ENCODE results near the gene GRIP2.

The GRIP2 gene

DNA sequence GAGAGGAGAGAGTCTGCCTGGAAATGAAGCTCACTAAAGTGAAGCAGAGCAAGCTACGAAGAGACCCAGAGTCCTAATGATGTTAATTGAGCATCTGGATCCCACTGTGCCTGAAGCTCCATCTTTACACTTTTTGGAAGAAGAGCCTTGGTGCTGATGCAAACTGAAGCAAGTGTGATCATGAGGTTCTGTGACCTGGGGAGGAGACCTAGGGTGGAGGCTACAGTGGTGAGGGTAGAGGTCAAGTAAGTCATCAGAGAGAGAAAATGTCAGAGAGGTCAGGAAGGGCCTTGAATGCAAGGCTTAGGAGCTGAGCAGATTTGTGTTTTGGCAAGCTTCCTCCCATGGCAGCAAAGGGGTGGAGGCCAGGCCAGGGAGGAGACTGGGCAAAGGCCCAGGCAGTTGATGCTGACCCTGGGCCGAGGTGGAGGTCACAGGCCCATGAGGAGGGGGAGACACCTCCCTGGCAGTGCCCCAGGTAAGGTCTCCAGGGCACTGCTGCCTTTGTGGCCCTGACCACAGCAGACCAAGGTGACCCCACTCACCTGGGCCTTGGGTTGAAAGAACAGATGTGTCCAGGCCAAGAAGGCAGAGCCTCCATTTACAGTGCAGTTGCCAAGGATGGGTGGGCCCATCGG lies 1.6 kb downstream of the GRIP2 start:
- Histone ChIP-seq H3K9me3 (ENCODE audit: insufficient read depth, low read length) (no peaks in the 10 kb centered on the region), H2AFZ (ENCODE audit: low read depth, low read length, severe bottlenecking) (no peak overlapping the region), H3K9me2 (replicated peaks; ENCODE audit: insufficient read depth, low read length) (no peaks in the 10 kb centered on the region), H3K27ac (ENCODE audit: low read depth, low read length) (no peak overlapping the region), H3K9ac (ENCODE audit: low read length) (no peak overlapping the region), H4K20me1 (ENCODE audit: low read depth, low read length) (no peaks in the 10 kb centered on the region), H3F3A (ENCODE audit: insufficient read depth) (no peaks in the 10 kb centered on the region), H3K4me3 (ENCODE audit: insufficient read depth, low read length, poor library complexity, severe bottlenecking) (no peak overlapping the region), H3K79me2 (ENCODE audit: insufficient read depth, low read length) (no peaks in the 10 kb centered on the region), H3K36me3 (ENCODE audit: low read length) (no peaks in the 10 kb centered on the region), H3K27me3 (ENCODE audit: low read length) (no peaks in the 10 kb centered on the region), H3K4me2 (ENCODE audit: low read depth, low read length, poor library complexity, severe bottlenecking) (no peak overlapping the region)
- TF ChIP-seq EZH2phosphoT487 (conservative IDR thresholded peaks at IDR 0.05; ENCODE audit: low read length), result no peak
- TF ChIP-seq, protein P1, sequence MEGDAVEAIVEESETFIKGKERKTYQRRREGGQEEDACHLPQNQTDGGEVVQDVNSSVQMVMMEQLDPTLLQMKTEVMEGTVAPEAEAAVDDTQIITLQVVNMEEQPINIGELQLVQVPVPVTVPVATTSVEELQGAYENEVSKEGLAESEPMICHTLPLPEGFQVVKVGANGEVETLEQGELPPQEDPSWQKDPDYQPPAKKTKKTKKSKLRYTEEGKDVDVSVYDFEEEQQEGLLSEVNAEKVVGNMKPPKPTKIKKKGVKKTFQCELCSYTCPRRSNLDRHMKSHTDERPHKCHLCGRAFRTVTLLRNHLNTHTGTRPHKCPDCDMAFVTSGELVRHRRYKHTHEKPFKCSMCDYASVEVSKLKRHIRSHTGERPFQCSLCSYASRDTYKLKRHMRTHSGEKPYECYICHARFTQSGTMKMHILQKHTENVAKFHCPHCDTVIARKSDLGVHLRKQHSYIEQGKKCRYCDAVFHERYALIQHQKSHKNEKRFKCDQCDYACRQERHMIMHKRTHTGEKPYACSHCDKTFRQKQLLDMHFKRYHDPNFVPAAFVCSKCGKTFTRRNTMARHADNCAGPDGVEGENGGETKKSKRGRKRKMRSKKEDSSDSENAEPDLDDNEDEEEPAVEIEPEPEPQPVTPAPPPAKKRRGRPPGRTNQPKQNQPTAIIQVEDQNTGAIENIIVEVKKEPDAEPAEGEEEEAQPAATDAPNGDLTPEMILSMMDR (IDR thresholded peaks at IDR 0.05; ENCODE audit: insufficient read depth, low read length, poor library complexity, severe bottlenecking), result no peak

GRCh38 chr3:14537590-14538450 lies 2.3 kb downstream of the GRIP2 start:
- no peak overlapping the region for H3K4me3 ChIP-seq (ENCODE audit: insufficient read depth, low read length, poor library complexity, severe bottlenecking)
- TF ChIP-seq EZH2phosphoT487 (conservative IDR thresholded peaks at IDR 0.05; ENCODE audit: low read length), result no peak
- TF ChIP-seq, protein P1 (IDR thresholded peaks at IDR 0.05; ENCODE audit: insufficient read depth, low read length, poor library complexity, severe bottlenecking), result no peak
- H2AFZ ChIP-seq (ENCODE audit: low read depth, low read length, severe bottlenecking), result no peak overlapping the region
- H3K9ac ChIP-seq (ENCODE audit: low read length), result no peak overlapping the region
- no peaks in the 10 kb centered on the region for H4K20me1 ChIP-seq (ENCODE audit: low read depth, low read length)
- no peaks in the 10 kb centered on the region for H3K9me3 ChIP-seq (ENCODE audit: insufficient read depth, low read length)
- no peaks in the 10 kb centered on the region for H3K27me3 ChIP-seq (ENCODE audit: low read length)
- H3K9me2 ChIP-seq (replicated peaks; ENCODE audit: insufficient read depth, low read length), result no peaks in the 10 kb centered on the region
- no peaks in the 10 kb centered on the region for H3K36me3 ChIP-seq (ENCODE audit: low read length)
- no peak overlapping the region for H3K27ac ChIP-seq (ENCODE audit: low read depth, low read length)
- H3K4me2 ChIP-seq (ENCODE audit: low read depth, low read length, poor library complexity, severe bottlenecking), result no peak overlapping the region
- H3F3A ChIP-seq (ENCODE audit: insufficient read depth), result no peaks in the 10 kb centered on the region
- H3K79me2 ChIP-seq (ENCODE audit: insufficient read depth, low read length), result no peaks in the 10 kb centered on the region

- Histone ChIP-seq H3K9ac (ENCODE audit: low read length) (no peak overlapping the region), H3K36me3 (ENCODE audit: low read length) (no peaks in the 10 kb centered on the region)
These were observed 3.1 kb downstream of the GRIP2 start for GRCh38 chr3:14536837-14537589.

More at GRCh38 chr3:14536837-14537589, 3.1 kb downstream of the GRIP2 start:
- no peaks in the 10 kb centered on the region for H3K9me2 ChIP-seq (replicated peaks; ENCODE audit: insufficient read depth, low read length)
- H3F3A ChIP-seq (ENCODE audit: insufficient read depth), result no peaks in the 10 kb centered on the region
- no peak overlapping the region for H3K4me2 ChIP-seq (ENCODE audit: low read depth, low read length, poor library complexity, severe bottlenecking)
- H4K20me1 ChIP-seq (ENCODE audit: low read depth, low read length), result no peaks in the 10 kb centered on the region
- H3K4me3 ChIP-seq (ENCODE audit: insufficient read depth, low read length, poor library complexity, severe bottlenecking), result no peak overlapping the region
- H3K9me3 ChIP-seq (ENCODE audit: insufficient read depth, low read length), result no peaks in the 10 kb centered on the region
- H3K27ac ChIP-seq (ENCODE audit: low read depth, low read length), result no peak overlapping the region
- no peaks in the 10 kb centered on the region for H3K79me2 ChIP-seq (ENCODE audit: insufficient read depth, low read length)
- no peaks in the 10 kb centered on the region for H3K27me3 ChIP-seq (ENCODE audit: low read length)
- no peak overlapping the region for H2AFZ ChIP-seq (ENCODE audit: low read depth, low read length, severe bottlenecking)
- TF ChIP-seq EZH2phosphoT487 (conservative IDR thresholded peaks at IDR 0.05; ENCODE audit: low read length), result no peak
- TF ChIP-seq, protein P1 (IDR thresholded peaks at IDR 0.05; ENCODE audit: insufficient read depth, low read length, poor library complexity, severe bottlenecking), result no peak

Data from SU-DHL-6 (cell line).